GM21786 (cell line): ENCODE data around the gene HS6ST3.

Source experiments
- ATAC-seq: cut with Tn5 transposase; IDR thresholded peaks from one replicate; pipeline ENCODE4 v1.9.1; 2021; ENCODE audit not compliant: unreplicated experiment

HS6ST3 gene

DNA sequence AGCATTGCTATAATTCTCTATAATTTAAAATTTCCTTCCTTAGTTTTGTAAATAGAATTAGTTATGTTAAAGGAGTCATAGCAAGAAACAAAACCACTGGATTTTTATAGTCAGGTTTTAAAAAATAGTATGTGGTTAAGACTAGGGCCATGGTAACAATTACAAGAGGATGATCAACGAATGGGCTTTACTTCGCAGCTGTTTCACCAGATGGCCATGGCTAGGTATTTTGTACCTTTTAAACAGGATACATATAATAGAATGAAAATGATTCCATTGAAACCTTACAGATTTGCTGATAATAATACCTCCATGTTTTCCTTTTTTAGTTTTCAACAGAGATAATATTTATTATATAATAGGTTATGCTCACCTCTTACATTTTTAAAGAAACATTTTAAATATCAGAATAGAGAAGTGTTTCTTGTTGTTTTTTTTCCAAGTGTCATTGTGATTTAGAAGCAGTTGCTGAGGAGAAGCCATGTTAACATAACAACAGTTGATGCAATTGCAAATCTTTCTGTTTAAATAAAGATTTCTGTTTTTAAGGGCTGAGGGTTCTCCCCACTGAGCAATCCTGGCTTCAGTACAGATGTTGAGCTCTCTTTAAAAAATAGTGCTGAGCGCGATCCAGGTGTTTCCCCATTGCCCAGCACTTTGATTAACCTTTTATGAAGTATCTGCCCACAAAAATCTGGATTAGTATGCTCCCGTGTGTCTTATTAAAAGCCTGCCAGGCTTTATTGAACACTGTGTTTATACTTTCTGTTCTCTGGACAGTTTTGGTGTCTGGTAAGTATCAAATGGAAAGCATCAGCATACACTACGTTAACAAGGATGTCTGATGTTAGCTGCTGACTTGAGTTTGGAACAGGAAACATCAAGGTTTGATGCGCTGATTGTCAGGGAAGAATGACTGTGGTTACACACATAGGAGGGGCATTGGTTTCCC is 205.3 kb downstream of the HS6ST3 start:
- ATAC-seq, result no peak

DNA sequence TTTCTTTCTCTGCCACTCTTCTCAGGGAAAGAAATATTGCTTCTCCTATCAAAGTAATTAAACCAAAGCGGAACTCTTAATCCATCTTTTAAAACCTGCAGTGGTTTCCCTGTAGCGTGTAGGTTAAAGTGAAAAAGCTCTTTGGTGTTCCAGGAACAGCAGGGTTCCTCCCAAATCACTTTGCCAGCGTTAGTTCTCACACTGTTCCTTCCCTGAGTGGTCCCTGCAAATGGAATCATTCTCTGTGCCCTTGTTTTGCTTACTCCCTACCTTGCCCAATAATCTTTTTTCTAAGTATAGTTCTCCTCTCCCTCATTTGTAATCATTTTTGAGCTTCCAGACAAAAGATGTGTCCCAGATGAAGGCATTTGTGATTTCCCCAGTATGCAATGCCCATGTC is 207.5 kb downstream of the HS6ST3 start:
- ATAC-seq, result no peak

DNA sequence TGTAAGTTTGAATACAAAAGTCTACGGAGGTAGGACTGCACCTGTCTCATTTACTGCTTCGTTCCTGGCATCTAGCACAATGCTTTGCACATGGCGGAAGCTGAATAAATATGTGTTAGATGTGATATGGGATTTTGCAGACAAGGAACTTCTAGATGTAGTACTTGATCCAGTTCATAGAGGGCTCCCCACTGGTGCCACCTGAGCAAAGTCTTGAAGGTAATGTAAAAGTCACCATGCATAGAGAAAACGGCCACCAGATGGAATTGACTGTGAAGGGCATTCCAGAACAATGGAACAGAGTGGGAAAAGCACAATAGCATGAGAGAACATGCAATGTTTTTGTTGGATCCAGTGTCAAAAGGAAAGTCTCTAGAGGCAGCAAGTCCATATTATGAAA is 209.3 kb downstream of the HS6ST3 start:
- no peak for ATAC-seq

- no peak for ATAC-seq
Observed at GRCh38 chr13:96308568-96308967, 218.7 kb downstream of the HS6ST3 start.

GRCh38 chr13:96314974-96315373 is 225.1 kb downstream of the HS6ST3 start:
- no peak for ATAC-seq

DNA sequence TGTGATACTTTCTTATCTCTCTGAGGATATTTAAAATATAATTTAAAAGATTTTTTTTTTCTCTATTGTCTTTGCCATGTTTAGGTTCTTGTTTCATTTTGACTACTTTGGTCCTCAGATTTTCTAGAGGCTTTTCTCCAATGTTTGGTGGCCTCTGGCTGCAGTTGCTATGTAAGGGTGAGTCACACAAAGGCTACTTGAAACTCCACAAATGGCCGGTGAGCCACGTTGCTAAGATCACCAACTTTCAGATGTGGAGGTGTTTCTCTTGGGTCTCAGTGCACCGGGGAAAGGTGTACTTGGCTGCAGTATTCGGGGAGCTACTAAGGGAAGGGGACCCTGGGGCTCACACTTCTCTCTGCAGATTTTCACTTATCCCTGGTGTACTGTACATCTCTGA is 248.1 kb downstream of the HS6ST3 start:
- peak; percentile 53 for ATAC-seq

DNA sequence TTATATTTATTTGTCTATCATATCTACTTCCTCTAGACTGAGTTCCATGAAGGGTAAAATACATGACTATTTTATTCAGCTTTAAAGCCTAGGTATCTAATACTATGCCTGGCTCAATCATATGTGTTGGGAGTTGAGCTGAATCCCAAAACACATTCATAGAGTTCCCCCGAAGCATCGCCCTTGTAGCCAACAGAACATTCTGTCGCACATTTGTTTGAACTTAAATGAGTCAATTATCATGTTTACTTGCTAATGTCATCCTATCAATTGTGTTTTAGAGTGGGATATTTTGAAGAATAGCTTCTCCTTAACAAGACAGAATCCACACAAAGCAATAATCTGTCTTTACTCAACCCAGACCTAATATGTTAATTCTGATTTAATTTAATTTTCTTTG is 252.4 kb downstream of the HS6ST3 start:
- no peak for ATAC-seq

DNA sequence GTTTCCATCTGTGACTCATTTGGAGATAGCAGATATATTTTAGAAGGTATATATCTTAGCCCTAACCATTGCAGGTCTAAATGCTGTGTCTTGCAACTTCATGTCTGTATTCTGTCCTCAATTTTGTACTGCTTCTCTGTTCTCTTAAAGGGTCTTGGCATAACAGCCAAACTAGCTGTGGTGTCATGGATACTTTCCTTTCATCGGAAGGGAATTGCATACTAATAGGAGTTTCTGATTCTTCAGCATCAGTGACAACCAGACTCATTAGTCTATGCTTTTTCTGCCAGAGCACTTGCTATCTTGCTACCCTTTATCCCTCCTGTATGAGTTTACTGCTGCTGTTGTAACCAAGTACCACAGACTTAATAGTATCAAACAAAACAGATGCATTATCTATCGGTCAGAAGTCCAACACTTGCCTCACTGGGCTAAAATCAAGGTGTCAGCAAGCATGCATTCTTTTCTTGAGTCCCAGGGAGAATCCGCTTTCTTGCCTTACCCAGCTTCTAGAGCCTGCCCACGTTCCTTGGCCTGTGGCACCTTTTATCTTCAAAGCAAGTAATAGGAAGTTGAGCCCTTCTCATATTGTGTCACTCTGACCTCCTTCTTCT is 253.1 kb downstream of the HS6ST3 start:
- ATAC-seq, result no peak

GRCh38 chr13:96346921-96347320 is 257.0 kb downstream of the HS6ST3 start:
- no peak for ATAC-seq

GRCh38 chr13:96373597-96373996 is 283.7 kb downstream of the HS6ST3 start:
- ATAC-seq, result no peak

GRCh38 chr13:96377835-96378234 is 287.9 kb downstream of the HS6ST3 start:
- ATAC-seq, result no peak

DNA sequence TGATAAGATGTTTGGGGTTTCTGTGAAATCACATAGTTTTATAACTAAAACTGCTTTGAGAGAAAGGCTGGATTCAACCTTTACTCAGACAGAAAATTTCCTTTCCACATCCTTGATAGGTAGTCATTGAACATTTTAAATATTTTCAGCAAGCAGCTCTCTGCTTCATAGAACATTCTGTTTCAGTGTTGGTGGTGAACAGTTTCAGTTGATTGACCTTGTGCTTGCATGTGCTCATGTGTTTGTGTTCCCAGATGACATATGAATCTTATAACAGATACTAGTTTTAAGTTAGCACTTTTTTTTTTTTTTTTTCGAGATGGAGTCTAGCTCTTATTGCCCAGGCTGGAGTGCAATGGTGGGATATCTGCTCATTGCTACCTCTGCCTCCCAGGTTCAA is 290.1 kb downstream of the HS6ST3 start:
- ATAC-seq, result peak; percentile 58

- ATAC-seq, result no peak
Observed at GRCh38 chr13:96381681-96382080, 291.8 kb downstream of the HS6ST3 start.

- ATAC-seq, result no peak
Observed at GRCh38 chr13:96388598-96388997, 298.7 kb downstream of the HS6ST3 start.

GRCh38 chr13:96391606-96392005 is 301.7 kb downstream of the HS6ST3 start:
- ATAC-seq, result no peak

GRCh38 chr13:96397807-96398206 is 307.9 kb downstream of the HS6ST3 start:
- ATAC-seq, result no peak

DNA sequence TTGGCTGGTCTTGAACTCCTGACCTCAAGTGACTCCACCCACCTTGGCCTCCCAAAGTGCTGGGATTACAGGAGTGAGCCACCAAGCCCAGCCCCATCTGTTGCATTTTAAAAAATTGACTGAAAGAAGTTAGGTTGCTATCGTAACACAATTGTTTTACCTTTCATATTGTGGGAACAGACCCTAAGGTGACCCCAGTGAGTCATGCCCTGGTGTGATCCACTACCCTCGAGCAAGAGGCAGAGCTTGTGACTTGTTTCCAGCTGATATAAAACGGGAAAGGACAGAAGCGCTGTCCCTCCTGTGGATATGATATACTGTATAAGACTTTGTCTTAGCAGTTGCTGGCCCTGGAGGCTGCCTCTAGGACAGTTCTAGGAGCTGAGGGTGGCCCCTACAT is 308.6 kb downstream of the HS6ST3 start:
- no peak for ATAC-seq

- no peak for ATAC-seq
Observed at GRCh38 chr13:96403241-96403640, 313.3 kb downstream of the HS6ST3 start.

DNA sequence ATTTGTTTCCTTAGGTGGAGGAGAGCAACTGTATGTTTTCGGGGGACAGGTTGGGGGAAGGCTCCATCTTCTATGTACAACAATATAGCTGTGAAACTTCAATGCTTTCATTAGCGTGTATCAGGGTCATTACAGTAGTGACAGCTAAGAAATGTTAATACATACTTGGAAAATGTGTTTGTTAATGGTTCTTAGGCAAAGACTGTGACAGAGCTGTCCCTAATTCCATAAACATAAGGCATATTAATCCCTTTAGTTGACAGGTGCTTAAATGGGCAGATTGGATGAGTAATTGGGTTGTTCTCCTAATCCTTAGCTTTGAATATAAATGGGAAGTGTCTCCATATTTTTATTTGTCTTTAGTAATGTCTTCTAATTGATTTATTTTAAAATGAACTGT is 313.7 kb downstream of the HS6ST3 start:
- no peak for ATAC-seq

DNA sequence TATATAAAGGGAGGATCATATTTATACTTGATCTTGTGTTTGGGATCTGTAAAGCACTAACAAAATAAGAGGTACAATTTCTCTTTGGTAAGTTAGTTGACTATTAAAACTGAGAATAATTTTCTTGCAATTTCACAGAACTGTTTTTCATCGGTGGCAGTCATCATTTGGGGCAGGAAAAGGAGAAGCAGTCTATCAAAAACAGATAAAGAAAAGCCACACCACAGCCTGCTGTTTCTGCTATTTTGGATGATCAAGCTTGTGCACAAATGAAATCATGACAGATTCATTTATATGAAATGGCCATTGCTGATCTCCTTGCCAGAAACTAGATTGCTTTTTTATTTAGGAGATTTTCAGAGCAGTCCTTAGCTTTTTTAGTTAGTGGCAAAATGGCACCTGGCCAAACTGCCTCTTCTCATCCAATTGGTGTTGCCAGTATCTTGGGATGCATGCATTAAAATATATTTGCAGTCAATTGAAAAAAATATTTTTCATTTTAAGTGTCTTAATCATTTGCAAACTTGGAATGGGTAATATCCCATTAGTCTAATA is 326.0 kb downstream of the HS6ST3 start:
- no peak for ATAC-seq

- ATAC-seq, result no peak
Observed at GRCh38 chr13:96417939-96418685, 328.2 kb downstream of the HS6ST3 start.
